ENCODE results near the gene PCSK5. TPM values are rescaled to one million over a fixed set of nuclear protein-coding genes. Genes with fewer than 3 reads are reported as not detected.

PCSK5 gene
- total and polyA plus RNA-seq, 2 of the 8 experiments (the other 6 are each of a cell fraction or from before 2014, with no cell fraction given): 5.5 to 10.7 TPM

DNA sequence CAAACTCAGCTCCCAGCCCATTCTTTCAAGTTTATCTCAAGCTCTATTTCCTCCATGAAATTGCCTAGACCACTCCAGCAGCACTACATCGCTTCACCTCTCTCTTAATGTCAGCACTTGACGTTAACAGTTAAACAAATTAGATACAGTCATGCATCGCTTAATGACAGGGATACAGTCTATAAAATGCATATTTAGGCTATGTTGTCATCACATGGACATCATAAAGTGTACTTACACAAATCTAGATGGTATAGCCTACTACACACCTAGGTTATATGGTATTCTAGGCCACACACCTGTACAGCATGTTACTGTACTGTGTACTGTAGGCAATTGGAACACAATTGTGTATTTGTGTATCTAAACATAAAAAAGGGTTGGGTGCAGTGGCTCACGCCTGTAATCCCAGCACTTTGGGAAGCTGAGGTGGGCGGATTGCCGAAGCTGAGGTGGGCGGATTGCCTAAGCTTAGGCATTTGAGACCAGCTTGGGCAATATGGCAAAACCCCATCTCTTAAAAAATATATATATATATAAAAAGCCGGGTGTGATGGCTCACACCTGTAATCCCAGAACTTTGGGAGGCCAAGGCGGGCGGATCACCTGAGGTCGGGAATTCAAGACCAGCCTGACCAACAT is 13.4 kb upstream of the PCSK5 start:
- POLR2A ChIA-PET (ENCODE audit: partially characterized antibody): no interaction called here
- Histone ChIP-seq H2BK20ac (ENCODE audit: low read length) (0 out of 2 replicates have a peak overlapping the region, but pooled peaks have one; percentile 5), H3K4me3 (ENCODE audit: extremely low read depth in 1 of 4, insufficient read depth in 2 of 4, low read depth in 3 of 4, low read length in 4 of 4) (no peak overlapping the region), H3K18ac (ENCODE audit: extremely low read depth, low read length) (no peak overlapping the region), H4K91ac (replicated peaks; ENCODE audit: insufficient read length, low read length) (no peak overlapping the region), H2BK12ac (ENCODE audit: low read depth, low read length) (no peak overlapping the region), H3K23ac (ENCODE audit: insufficient read length) (no peak overlapping the region), H4K20me1 (replicated peaks in 1 of 2; ENCODE audit: control insufficient read depth in 1 of 2, insufficient read depth in 2 of 2, low read length in 2 of 2) (no peaks in the 10 kb centered on the region), H3K36me3 (ENCODE audit: control insufficient read depth in 2 of 4, insufficient read depth in 4 of 4, low read length in 3 of 4) (no peaks in the 10 kb centered on the region), H2BK5ac (ENCODE audit: low read depth, low read length) (no peak overlapping the region), H3K14ac (ENCODE audit: insufficient read length) (no peak overlapping the region), H4K8ac (ENCODE audit: extremely low read depth, insufficient read depth, low read length) (no peak overlapping the region), H3K9me3 (ENCODE audit: insufficient read depth in 2 of 2, low read depth in 1 of 2, low read length in 1 of 2) (no peaks in the 10 kb centered on the region), H3K79me2 (ENCODE audit: control insufficient read depth in 1 of 2, insufficient read depth in 2 of 2, low read length in 2 of 2) (no peaks in the 10 kb centered on the region), H4K5ac (ENCODE audit: insufficient read length, low read depth, low read length) (no peak overlapping the region), H2BK120ac (replicated peaks; ENCODE audit: low read depth, low read length) (no peak overlapping the region), H3K23me2 (ENCODE audit: low read depth, low read length) (peaks cover 2% of the 10 kb centered on the region; the same call in 1 of the 2 replicates), H2BK15ac (ENCODE audit: low read length) (no peak overlapping the region), H3K9ac (replicated peaks in 1 of 4; ENCODE audit: extremely low read depth in 1 of 4, low read depth in 3 of 4, low read length in 3 of 4) (no peak overlapping the region), H3K27me3 (replicated peaks in 1 of 4; ENCODE audit: control insufficient read depth in 3 of 4, extremely low read depth in 1 of 4, insufficient read depth in 3 of 4, low read length in 3 of 4) (no peaks in the 10 kb centered on the region), H3K4me1 (replicated peaks in 1 of 4; ENCODE audit: control insufficient read depth in 3 of 4, insufficient read depth in 4 of 4, low read length in 3 of 4) (peaks cover 0 to 7% (median 1%) of the 10 kb centered on the region in 4 experiments; a peak in 2 of 7 replicates), H3K56ac (replicated peaks; ENCODE audit: insufficient read length, low read depth, low read length) (no peak overlapping the region), H3K4ac (replicated peaks; ENCODE audit: insufficient read length, low read depth, low read length) (no peak overlapping the region), H2AFZ (ENCODE audit: low read length) (no peak overlapping the region), H2AK5ac (ENCODE audit: low read depth, low read length) (no peak overlapping the region), H3K27ac (ENCODE audit: low read depth, low read length) (no peak overlapping the region), H3K79me1 (ENCODE audit: low read depth, low read length) (no peaks in the 10 kb centered on the region), H3K4me2 (ENCODE audit: insufficient read depth in 1 of 2, low read depth in 2 of 2, low read length in 2 of 2) (no peak overlapping the region)
- CTCF ChIA-PET (ENCODE audit: partially characterized antibody): interaction anchor here (3.5 kb wide), 1 partner anchor 12 kb away, joined by 25 read pairs; no protein-coding TSS in a partner anchor
- TF ChIP-seq NANOG (IDR thresholded peaks at IDR 0.05; ENCODE audit: insufficient read depth, low read depth, low read length, poor library complexity, severe bottlenecking) (no peak), CHD2 (IDR thresholded peaks at IDR 0.05; ENCODE audit: low read length) (no peak), TBP (IDR thresholded peaks at IDR 0.05; ENCODE audit: low read depth, low read length) (no peak), RXRA (IDR thresholded peaks at IDR 0.05; ENCODE audit: insufficient read depth, low read depth, low read length) (no peak), HDAC6 (IDR thresholded peaks at IDR 0.05; ENCODE audit: low read depth, low read length) (no peak), SIN3A (conservative IDR thresholded peaks at IDR 0.05 in 1 of 2, IDR thresholded peaks at IDR 0.05 in 1 of 2; ENCODE audit: low read depth in 1 of 2, low read length in 2 of 2) (no peak), TAF7 (optimal IDR thresholded peaks at IDR 0.05; ENCODE audit: borderline replicate concordance, low read depth, low read length) (no peak), TAF1 (IDR thresholded peaks at IDR 0.05; ENCODE audit: low read depth, low read length) (no peak)
- 95% methylated on average over 11 of the region's 11 CpGs; no CpG with 5 or more reads in 1 of the 2 experiments for WGBS, 2 experiments (ENCODE audit: extremely low coverage in 1 of 2, insufficient coverage in 1 of 2, insufficient read length in 1 of 2, insufficient replicate concordance in 2 of 2, low coverage in 1 of 2, low lambda C conversion rate in 2 of 2, missing lambda C conversion rate in 1 of 2)
- DNase-seq (ENCODE audit: low read depth in 1 of 2, low spot score in 2 of 2) (no peak), FAIRE-seq (no peak)
